Measurements from ENCODE around the gene MGST2.
"Not testable (repeated sequence)": the region's sequence is repeated elsewhere in the genome, so short reads cannot be mapped to it uniquely, and the experiment has no call there.

Gene MGST2

GRCh38 chr4:139625482-139625881 is 40.1 kb upstream of the MGST2 start:
- no peak overlapping the region for H3K4me3 ChIP-seq (ENCODE audit: control insufficient read depth, low read depth, low read length)
- TF ChIP-seq, protein P1, sequence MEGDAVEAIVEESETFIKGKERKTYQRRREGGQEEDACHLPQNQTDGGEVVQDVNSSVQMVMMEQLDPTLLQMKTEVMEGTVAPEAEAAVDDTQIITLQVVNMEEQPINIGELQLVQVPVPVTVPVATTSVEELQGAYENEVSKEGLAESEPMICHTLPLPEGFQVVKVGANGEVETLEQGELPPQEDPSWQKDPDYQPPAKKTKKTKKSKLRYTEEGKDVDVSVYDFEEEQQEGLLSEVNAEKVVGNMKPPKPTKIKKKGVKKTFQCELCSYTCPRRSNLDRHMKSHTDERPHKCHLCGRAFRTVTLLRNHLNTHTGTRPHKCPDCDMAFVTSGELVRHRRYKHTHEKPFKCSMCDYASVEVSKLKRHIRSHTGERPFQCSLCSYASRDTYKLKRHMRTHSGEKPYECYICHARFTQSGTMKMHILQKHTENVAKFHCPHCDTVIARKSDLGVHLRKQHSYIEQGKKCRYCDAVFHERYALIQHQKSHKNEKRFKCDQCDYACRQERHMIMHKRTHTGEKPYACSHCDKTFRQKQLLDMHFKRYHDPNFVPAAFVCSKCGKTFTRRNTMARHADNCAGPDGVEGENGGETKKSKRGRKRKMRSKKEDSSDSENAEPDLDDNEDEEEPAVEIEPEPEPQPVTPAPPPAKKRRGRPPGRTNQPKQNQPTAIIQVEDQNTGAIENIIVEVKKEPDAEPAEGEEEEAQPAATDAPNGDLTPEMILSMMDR (conservative IDR thresholded peaks at IDR 0.05; ENCODE audit: control insufficient read depth, insufficient read depth, low read depth, low read length): no peak
- no peak for DNase-seq (ENCODE audit: low read depth)

DNA sequence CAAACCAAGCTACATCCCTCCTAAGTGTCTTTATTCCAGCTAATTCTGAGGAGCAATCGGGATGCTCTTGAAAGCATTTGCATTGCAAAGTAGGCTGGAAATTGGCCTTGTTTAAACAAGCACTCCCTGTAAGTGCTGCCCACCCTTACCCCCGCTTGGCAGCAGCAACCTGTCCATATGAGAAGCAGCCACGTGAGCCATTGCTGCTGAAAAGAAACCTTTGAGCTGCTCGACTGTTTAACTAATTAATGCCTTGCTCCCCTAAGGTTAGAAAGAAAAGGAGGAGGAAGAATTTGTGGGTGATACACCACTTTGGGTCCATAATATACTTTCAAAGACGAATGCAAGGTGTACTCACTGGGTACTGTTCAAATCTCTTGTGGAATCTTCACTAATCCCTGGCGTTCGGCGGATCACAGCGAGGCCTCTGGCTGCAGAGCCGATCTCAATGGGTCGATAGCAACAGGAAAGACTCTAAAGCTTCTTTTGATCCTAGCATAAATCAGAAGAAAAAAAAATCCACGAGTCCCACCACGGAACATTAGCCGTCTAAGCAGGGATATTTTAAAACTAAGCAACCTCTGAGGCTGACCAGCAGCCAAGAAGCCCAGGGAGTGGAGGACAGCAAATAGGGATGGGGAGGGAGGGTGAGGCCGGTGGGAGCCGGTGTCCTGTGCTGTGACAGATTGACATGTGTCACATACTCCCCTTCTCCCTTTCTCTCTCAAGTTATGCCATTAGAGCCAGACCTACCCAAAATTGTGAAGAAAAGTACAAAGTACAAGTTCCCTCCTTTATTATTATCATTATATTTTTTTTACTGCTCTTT is 37.2 kb upstream of the MGST2 start:
- TF ChIP-seq, protein P1 (conservative IDR thresholded peaks at IDR 0.05; ENCODE audit: control insufficient read depth, insufficient read depth, low read depth, low read length): no peak
- no peak overlapping the region for H3K4me3 ChIP-seq (ENCODE audit: control insufficient read depth, low read depth, low read length)

DNA sequence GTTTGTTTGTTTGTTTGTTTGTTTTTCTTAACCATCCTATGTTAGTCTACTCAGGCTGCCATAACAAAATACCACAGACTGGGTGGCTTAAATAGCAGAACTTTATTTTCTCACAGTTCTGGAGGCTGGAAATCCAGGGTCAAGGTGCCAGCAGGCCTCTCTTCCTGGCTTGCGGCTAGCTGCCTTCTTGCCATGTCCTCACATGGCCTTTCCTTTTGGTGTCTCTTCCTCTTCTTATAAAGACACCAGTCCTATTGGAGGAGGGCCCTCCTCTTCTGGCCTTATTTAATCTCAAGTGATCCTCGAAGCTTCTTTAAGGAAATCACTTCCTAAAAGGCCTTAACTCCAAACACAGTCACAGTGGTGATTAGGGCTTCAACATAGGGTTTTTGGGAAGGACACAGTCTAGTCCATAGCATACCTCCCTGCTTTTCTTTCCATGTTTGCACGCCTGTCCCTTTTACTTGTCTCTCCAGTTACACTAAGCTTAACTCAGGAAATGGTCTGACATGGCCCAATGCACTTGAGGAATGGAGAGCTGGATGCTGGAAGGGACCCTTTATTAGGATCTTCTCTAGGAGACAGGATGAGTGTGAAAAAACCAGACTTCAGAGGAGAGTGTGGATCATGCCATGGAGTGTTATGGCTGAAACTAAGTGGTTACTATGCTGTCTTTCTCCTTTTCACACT is 36.0 kb upstream of the MGST2 start:
- TF ChIP-seq, protein P1 (conservative IDR thresholded peaks at IDR 0.05; ENCODE audit: control insufficient read depth, insufficient read depth, low read depth, low read length): no peak
- no peak for DNase-seq (ENCODE audit: low read depth)
- H3K4me3 ChIP-seq (ENCODE audit: control insufficient read depth, low read depth, low read length): no peak overlapping the region

More for the DNA sequence above, 37.2 kb upstream of the MGST2 start:
- DNase-seq (ENCODE audit: low read depth): no peak

GRCh38 chr4:139630126-139630495 is 35.5 kb upstream of the MGST2 start:
- TF ChIP-seq, protein P1 (conservative IDR thresholded peaks at IDR 0.05; ENCODE audit: control insufficient read depth, insufficient read depth, low read depth, low read length): no peak
- H3K4me3 ChIP-seq (ENCODE audit: control insufficient read depth, low read depth, low read length): no peak overlapping the region
- DNase-seq (ENCODE audit: low read depth): no peak

DNA sequence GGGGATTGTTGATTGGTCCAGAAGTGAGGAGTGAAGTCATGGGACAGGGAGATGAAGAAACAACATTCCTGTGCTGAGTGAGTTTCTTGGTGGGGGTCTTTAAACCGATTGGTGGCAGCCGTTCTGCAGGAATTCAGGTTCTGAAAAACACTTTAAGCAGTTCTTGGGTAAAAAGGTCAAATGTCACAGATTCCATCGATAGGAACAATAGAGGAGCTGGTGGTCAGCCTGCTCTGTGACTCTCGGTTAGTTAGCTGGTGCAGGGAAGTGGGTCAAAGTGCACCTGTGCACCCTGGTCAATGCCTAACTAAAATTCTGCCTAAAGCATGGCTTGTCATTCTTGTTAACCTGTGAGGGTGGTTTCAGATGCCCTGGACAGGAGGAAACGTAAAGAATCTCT is 34.6 kb upstream of the MGST2 start:
- DNase-seq (ENCODE audit: low read depth): no peak
- no peak overlapping the region for H3K4me3 ChIP-seq (ENCODE audit: control insufficient read depth, low read depth, low read length)
- TF ChIP-seq, protein P1 (conservative IDR thresholded peaks at IDR 0.05; ENCODE audit: control insufficient read depth, insufficient read depth, low read depth, low read length): no peak

DNA sequence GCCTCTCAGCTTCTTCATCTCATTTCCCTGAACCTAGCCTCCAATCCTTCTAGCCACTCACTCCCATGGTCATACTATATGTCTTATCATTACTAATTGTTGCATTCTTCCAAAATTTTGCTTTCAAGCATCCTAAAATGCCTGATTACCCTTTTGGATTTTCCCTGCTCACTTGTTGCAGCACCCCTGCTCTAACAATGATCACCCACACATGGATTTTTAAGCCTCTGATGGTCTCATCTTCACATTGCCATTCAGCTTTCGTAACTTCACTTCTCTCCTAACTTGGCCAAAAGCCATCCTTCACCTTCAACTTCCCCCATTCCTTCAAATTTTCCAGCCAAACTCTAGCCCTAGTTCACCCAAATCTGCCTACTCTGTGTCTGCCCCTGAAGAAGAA is 33.8 kb upstream of the MGST2 start:
- H3K4me3 ChIP-seq (ENCODE audit: control insufficient read depth, low read depth, low read length): no peak overlapping the region
- DNase-seq (ENCODE audit: low read depth): no peak
- TF ChIP-seq, protein P1 (conservative IDR thresholded peaks at IDR 0.05; ENCODE audit: control insufficient read depth, insufficient read depth, low read depth, low read length): no peak

DNA sequence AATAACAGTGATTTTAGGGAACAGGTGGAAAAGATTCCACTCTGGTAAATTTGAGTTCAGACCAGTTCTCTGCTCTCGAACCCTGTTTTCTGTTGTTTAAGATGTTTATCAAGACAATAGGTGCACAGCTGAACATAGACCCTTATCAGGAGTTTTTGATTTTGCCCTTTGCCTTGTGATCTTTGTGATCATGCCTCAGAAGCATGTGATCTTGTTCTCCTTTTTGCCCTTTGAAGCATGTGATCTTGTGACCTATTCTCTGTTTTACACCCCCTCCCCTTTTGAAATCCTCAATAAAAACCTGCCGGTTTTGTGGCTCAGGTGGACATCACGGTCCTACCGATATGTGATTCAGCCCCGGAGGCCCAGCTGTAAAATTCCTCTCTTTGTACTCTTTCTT is 32.9 kb upstream of the MGST2 start:
- H3K4me3 ChIP-seq (ENCODE audit: control insufficient read depth, low read depth, low read length); DNase-seq (ENCODE audit: low read depth): not testable (repeated sequence)

Measured in fibroblast of mammary gland (primary cell).